GM19372 (cell line): Measurements from ENCODE around the gene PEDS1.
"Not testable (repeated sequence)": the region's sequence is repeated elsewhere in the genome, so short reads cannot be mapped to it uniquely, and the experiment has no call there.

ENCODE experiments used
- ATAC-seq: cut with Tn5 transposase; IDR thresholded peaks from one replicate; pipeline ENCODE4 v1.9.1; 2021; ENCODE audit warnings: mild to moderate bottlenecking, low read depth, moderate library complexity; ENCODE audit not compliant: unreplicated experiment

Gene PEDS1

DNA sequence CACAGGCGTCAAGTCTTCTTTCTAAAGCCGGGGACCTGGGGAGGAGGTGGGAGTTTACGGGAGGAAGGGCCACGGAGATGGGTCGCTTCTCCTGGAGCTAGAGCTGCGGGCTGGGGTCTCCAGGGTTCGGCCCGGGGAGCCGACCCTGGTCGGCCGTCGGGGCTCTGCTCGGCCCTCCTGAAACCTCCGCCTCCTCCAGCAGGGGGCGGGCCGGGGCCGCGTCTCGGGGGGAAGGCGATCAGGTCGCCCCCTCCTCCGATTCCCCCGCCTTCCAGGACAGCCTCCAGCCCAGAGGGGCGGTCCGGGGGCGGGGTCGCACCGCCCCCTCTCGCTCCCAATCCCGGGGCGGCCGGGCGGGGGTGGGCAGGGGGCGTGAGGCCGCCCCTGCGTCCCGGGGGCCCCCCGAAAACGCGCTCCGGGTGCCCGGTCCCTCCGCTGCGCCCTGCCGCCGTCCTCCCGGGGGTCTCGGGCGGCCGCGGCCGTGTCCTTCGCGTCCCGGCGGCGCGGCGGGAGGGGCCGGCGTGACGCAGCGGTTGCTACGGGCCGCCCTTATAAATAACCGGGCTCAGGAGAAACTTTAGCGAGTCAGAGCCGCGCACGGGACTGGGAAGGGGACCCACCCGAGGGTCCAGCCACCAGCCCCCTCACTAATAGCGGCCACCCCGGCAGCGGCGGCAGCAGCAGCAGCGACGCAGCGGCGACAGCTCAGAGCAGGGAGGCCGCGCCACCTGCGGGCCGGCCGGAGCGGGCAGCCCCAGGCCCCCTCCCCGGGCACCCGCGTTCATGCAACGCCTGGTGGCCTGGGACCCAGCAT lies 36.9 kb upstream of the PEDS1 start, which contains the start of gene CEBPB:
Gene CEBPB, plus strand, starts transcription at position 580 of the 814 bp plus-strand sequence. Its CDS starts 204 bp downstream, at position 784.
- ATAC-seq = peak; percentile 38

DNA sequence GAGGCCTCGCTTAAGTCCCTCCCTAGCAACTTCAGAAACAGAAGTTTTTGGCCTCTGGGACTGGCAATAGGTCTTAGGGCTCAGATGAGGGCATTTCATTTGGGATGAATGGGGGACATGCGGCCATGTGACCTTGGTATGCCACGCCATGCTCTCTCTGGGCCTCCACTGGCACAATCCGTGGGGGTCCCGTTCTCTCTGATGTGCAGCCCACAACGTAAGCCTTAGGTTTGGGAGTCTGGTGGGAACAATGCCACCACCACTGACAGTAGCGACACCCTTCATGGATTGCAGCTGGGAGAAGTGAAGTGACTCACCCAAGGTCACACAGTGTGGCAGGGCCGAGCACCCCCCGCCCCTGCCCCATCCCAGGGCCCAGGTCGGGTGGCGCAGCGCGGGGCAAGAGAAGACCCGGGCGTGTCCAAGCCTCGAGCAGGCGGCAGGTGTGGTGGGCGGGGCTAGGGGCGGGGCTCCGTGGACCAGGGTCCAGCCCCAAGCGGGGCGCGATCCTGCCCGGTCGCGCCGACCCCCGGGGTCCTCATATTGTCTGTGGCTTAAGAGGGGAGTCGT lies 36.2 kb upstream of the PEDS1 start:
- no peak for ATAC-seq

DNA sequence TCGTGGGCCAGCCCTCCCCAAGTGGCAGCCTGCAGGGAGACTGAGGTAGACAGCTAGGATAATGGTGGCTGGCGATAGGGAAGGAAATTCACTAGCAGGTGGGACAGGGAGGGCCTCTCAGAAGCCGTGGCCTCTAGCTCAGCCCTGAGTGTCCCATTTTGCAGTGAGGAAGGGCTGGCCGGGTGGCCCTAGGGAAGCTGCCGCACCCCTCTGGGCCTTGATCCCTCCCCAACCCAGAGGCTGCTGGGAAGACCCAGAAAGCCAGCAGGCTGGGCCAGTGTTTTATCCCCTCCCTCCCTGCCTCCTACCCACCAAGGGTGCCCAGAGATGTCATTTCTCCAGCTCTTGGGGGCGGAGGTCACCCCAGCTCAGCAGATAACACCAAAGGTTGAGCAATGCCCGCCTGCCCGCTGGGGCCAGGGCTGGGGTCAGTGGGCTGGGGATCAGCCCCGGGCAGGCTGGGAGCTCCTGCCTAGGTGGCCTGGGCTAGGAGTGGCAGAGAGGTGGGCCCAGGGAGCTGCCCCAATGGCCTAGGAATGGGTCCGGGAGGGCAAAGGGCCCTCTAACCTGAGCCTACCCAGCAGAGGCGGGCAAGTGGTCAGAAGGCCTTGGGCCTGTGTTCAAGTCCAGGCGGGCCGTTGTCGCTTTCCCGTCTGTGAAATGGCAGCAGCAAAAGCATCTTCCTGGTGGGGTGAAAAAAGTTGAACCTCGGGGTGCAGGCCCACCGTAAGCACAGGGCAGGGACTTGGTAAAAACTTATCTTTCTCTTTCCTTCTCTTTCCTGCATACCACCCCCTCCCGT lies 35.6 kb upstream of the PEDS1 start:
- ATAC-seq = no peak

DNA sequence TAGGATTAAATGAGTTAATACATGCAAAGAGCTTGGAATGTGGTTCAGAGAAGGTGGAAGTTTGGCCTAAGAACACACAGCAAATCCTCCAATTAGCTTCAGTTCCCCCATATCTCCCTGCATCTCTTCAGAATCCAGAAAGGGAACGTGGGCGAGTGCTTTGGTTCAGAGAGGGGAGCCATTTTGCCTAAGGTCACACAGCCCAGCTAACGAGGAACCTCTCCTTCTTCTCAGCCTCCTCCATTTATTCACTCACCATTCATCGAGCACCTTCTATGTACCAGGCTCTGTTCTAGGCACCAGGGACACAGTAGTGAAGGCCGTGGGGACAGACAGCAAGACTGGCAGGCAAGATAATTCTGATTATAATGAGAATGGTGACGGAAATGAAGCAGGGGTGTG lies 34.8 kb upstream of the PEDS1 start:
- no peak for ATAC-seq

DNA sequence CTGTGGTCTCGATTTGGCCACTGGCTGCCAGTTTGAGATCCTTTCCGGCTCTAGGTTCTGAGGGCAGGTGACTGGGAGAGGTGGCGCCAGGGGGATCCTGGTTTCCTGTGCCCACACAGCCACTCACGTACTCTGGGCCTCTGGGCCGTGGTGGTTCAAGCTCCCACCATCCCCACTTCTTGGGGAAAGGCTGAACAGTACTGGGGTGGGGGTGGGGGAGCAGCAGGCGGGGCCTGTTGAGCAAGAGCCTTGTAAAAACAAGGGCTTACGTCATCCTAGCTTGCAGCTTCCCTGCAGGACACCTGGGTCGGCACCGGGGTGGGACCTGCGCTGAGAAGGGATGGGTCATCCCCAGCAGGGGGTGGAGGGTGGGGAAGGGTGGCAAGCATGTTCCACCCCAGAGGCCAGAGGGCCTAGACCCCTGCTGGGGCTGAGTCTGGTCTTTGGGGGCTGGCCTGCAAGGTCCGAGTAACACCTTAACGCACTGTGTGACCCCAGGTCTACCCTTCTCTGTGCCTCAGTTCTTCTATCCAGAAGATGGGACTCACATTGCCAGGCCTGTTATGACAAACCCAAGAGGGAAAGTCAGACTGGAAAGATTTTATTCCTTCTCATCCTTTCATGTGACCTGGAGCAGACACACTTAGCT lies 34.0 kb upstream of the PEDS1 start:
- ATAC-seq = no peak

DNA sequence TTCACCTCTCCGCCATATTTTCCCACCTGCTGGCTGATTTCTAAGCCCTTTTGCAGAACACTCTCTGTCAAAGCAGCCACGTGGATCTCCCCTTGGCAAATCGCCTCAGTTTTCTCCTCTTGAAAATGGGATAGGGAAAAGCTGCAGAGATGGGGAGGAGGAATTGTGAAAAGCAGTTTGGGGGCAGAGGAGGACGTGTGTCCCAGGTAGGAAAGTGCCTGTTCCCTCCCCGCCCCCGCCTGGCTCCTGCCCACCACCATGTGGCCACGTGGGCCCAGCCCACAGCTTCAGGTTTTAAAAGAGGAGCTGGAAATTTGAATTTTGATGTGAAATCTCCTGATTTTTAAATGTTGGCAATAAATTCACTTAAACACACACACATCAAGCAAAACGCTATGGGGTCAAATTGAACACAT lies 33.5 kb upstream of the PEDS1 start:
- no peak for ATAC-seq

DNA sequence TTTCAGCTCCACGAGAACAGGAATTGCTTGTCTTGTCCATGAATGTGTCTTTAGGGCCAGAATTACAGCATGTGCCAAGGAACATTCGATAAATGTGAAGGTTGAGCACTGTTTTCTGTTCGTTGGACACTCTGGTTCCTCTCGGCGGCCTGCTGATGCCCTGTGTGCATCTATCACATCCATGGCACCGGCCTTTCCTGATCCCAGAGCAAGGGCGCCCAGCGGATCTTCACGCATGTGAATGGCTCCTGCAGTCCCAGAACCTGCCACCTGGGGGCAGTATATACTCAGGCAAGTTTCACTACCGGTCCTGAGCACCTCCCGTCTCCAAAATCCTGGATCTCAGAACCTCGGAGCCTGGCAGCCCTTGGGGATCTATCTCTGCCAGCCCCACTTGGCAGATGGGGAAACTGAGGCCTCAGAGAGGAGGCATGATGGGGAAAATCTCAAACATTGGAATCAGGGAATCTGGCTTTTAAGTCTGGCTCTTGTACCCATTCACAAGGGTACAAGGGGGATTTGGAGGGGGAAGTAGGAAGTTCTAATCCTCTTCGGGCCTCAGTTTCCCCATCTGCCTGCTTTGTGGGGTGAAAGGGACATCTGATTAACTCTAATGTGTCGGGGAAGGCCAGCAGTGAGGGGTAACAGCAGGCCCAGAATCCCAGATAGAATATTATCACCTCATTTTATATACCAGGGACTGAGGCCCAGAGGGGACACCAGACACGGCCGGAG lies 32.8 kb upstream of the PEDS1 start:
- no peak for ATAC-seq

DNA sequence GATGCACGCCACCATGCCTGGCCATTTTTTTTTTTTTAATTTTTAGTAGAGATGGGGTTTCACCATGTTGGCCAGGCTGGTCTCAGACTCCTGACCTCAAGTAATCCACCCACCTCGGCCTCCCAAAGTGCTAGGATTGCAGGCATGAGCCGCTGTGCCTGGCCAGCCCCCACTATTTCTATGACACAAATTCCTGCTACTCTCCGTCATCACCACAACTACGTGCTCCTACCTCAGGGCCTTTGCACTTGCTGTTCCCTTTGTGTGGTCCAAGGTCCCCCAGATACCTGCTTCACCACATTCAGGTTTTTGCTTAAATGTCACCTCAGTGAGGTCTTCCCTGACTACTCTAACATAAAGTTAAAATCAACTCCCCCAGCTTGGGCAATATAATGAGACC lies 31.9 kb upstream of the PEDS1 start:
- ATAC-seq = no peak

DNA sequence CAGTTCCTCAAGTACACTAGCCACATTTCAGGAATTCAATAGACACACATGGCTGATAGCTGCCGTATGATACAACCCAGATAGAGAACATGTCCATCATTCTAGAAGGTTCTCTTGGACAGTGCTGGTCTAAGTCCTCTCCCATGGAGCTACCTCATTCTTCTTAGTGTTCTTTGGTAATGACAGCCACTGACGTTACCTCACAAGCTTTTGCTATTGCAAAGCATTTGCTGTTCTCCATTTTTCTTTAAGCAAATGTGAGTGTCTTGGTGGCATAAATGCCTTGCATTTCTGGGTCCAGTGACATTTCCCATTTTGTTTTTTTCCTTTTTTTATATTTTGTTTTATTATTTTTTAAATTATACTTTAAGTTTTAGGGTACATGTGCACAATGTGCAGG lies 28.8 kb upstream of the PEDS1 start:
- no peak for ATAC-seq

DNA sequence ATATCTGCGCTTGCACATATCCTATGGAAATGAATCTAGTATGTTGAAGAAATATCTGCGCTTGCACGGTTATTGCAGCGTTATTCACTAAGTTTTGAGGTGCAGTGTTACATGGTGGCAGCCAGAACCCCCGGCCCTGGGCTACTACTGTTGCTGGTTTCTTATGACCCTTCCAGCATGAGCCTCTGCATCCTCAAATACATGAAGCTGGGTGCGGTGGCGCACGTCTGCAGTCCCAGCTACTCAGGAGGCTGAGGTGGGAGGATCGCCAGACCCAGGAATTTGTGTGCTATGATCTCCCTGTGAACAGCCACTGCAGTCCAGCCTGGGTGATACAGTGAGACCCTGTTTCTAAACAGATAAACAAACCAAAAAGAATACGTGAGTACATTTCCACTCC lies 27.8 kb upstream of the PEDS1 start:
- ATAC-seq = no peak

DNA sequence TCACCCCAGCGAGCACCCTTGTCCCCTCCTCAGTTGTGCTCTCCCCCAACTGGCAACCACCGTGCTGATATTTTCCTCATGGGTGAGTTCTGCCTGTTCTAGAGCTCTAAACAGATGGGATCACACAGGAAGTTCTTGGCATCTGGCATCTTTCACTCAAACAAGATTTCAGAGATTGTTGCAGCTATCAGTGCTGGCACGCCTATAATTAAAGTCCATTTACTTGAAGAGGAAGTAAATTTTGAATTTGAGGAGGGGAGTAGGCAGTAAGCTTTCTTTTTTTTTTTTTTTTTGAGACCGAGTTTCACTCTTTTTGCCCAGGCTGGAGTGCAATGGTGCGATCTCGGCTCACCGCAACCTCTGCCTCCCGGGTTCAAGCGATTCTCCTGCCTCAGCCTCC lies 25.1 kb upstream of the PEDS1 start:
- ATAC-seq = not testable (repeated sequence)

DNA sequence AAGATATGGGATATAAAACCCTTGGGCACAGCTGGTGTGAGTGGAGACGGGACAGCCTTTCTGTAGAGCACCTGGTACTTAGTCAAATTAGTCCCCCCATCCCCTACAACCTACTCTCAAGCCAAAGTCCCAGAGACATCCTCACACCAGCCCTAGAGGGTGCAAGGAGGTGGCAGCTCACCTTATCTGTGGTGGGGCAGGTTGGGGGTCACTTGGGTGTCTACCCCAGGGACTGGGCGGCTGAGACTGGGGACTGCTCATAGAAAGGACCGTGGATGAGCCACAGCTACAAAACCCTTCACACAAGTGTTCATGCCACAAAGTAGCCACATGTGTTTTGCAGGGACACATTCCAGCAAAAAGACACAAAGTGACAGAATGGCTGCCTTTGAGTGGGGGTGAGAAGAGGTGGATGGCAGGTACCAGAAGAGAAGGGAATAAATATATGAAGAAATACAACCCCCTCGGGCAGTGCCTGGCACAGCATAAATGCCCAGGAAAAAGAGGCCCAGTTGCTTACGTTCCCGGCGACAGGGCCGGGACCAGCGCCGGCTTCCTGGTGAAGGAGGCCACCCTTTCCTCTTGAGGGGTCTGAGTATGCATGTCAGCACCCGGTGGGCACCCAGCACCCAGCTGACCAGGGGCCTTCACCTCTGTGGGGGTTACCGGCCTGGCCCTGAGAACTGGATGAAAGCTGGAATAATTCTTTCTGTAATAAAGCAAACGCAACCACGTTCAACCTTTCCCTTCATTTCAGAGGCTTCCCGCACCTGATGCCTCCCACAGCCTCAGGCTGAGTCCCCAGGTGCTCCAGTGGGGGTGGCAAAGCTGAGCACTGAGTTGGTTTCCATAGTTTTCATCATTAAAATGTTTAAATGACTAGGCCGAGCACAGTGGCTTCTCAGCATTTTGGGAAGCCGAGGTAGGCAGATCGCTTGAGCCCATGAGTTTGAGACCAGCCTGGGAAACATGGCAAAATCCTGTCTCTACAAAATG lies 22.7 kb upstream of the PEDS1 start:
- ATAC-seq = no peak

DNA sequence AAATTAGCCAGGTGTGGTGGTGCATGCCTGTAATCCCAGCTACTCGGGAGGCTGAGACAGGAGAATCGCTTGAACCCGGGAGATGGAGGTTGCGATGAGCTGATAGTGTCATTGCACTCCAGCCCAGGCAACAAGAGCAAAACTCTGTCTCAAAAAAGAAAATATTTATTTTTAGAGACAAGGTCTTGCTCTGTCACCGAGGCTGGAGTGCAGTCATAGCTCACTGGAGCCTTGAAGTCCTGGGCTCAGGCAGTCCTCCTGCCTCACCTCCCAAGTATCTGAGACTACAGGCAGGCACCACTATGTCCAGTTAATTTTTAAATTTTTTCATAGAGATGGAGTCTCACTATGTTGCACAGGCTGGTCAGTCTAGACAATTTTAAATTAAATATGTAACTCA lies 20.9 kb upstream of the PEDS1 start:
- no peak for ATAC-seq

DNA sequence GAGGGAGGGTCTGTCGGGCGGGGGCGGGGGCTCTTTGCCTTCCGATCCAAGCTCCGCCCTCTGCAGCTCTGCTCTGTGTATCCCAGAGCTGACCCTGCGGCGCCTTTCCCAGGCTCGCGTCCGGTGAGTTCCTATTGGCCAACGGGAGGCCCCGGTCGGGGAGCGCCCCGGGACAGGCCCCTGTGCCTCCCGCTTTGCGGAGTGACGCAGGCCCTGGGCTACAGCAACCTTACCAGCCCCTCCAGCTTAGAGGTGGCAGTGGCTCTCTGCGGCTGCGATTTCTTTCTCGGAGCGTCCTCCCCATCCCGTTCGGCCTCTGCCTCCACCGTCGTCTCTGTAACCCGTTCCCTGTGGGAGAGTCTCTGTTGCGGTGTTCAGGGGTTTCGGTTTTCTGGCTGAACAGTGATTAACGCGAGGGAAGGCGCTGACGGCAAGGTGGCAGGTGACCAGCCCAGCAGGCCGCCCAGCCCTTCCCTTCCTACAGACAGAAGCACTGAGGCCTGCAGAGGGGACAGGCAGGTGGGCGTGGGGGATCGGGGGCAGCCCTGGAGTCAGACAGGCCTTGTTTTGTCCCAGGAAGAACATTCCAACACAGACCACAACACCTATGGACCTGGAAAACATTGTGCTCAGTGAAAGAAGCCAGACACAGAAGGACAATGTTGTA lies 19.0 kb upstream of the PEDS1 start:
- no peak for ATAC-seq

DNA sequence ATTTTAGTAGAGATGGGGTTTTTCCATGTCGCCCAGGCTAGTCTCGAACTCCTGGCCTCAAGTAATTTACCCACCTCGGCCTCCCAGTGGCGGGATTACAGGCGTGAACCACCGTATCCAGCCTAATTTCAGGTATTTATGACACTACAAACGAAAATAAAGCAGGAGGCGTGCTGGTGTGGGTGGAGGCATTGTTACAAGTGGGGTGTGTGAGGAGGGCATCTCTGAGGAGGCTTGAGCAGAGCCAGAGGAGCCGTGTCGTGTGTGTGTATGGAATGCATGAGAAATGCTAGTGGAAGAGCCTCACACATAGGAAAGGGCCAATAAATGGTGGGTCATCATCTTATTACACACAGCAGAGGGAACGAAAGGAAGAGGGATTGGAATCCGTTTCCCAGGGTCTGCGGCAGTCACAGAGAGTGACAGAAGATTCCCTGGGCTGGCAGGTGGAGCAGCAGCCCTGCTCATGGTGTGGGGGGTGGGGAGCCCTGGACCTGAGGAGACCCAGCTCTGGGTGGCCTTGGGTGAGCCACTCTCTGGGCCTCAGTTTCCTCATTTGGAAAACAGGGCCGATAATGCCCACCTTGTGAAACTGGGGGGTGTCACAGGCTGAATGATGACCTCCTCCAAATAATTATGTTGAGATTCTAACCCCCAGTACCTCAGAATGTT lies 17.2 kb upstream of the PEDS1 start:
- no peak for ATAC-seq

DNA sequence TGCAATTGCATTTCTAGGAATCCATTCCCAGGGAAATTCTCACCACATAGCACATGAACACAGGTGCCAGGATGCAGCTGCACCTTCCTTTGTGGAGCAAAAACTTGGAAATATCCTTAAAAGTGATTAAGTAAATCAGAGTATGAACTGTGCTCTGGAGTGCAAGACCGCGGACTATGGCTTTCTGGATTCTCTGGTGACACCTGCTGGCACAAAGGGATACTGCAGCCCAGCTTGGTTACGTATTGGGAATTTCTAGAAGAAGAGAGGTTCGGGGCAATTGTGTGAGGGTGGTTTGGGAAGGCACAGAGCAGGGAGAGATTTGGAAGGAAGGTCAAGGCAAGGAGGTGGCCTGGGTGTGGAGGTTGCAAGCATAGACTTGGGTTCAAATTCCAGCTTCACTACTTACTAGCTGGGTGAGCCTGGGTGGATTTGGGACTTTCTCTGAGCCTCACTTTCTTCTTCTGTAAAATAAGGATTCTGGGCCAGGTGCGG lies 15.9 kb upstream of the PEDS1 start:
- ATAC-seq = no peak

DNA sequence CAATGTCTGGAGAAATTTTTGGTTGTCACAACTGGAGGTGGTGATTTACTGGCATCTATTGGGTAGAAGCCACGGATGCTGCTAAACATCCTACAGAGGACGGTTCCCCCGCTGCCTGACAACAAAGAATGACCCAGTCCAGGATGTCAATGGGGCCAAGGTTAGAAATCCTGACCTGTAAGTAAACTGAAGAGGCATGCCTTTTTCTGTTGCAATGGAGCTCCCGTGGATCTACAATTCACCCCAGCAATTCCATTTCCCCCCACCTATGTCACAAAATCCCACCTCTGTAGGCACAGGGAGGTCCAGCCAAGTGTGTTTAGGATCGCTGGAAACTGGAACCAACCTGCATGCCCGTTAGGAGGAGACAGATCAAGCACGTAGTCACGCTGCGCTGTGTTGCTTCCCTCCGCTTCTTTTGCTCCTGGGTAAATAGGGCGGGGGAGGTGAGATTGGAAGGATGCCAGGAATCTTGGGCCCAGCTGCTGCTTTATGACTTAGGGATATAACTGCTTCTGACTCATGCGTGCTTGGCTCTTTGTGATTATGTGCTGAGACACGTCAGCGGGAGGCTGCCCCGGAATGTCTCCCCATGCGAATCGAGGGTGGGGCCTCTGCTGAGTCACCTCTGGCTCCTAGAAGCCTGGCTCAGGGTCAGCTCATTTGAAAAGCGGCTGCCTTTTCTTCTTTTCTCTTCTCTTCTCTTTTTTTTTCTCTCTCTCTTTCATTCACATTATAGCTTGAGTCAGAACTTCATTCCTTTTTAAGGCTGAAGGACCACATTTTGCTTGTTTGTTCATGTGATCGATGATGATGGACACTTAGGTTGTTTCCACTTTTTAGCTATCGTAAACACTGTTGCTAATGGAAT lies 12.4 kb upstream of the PEDS1 start:
- ATAC-seq = peak; percentile 91
